IMR-90 (cell line): ENCODE measurements around the gene MYO1C. TPM values are rescaled to one million over a fixed set of nuclear protein-coding genes. Genes with fewer than 3 reads are reported as not detected.
"Not testable (repeated sequence)": the region's sequence is repeated elsewhere in the genome, so short reads cannot be mapped to it uniquely, and the experiment has no call there.

Source experiments
- ATAC-seq: fragments of 200-7000 bp; cut with Tn5 transposase; 2 replicates; pipeline ENCODE4 v1.9.1; 2020; ENCODE audit warnings: low read depth, mild to moderate bottlenecking, moderate library complexity
- BruUV-seq: library from RNA; stranded (reverse); fragments of 400-500 nt; replicated peaks from 2 replicates; lab custom pipeline; 2021; lab: Mats Ljungman, UMichigan
- CTCF ChIA-PET: fragments of 300-600 bp; formaldehyde crosslinking; extraction: SDS; loops from one replicate; lab custom pipeline; 2021; ENCODE audit warnings: antibody characterized with exemption; lab: Yijun Ruan, JAX
- POLR2A ChIA-PET: fragments of 300-600 bp; sonication (Branson Sonifier 250); formaldehyde crosslinking; loops from one replicate; lab custom pipeline; 2022; ENCODE audit warnings: antibody characterized with exemption; ENCODE audit not compliant: unreplicated experiment; lab: Charles Lee
- DNase-seq: peaks from one replicate; pipeline ENCODE4 v3.0.0; 2013
- H2AFZ ChIP-seq: replicated peaks from 2 replicates; pipeline ENCODE3; 2013; ENCODE audit warnings: low read length, mild to moderate bottlenecking; ENCODE audit not compliant: poor library complexity
- H2AK5ac ChIP-seq: 2 replicates; pipeline ENCODE4 v1.6.1; 2013; ENCODE audit warnings: low read depth, low read length, inconsistent platforms
- H2AK9ac ChIP-seq: replicated peaks from 2 replicates; pipeline ENCODE3; 2013; ENCODE audit warnings: mild to moderate bottlenecking, low read depth, low read length, moderate library complexity; ENCODE audit not compliant: poor library complexity
- H2BK120ac ChIP-seq: 2 replicates; pipeline ENCODE4 v1.6.1; 2013; ENCODE audit warnings: low read depth, low read length, inconsistent platforms
- H2BK15ac ChIP-seq: 3 replicates; pipeline ENCODE4 v1.6.1; 2013; ENCODE audit warnings: low read depth, low read length, inconsistent platforms
- H2BK20ac ChIP-seq: 2 replicates; pipeline ENCODE4 v1.6.1; 2013; ENCODE audit warnings: low read depth, mild to moderate bottlenecking, inconsistent platforms, low read length, moderate library complexity
- H2BK5ac ChIP-seq: 2 replicates; pipeline ENCODE4 v1.6.1; 2013; ENCODE audit warnings: mild to moderate bottlenecking, low read depth, low read length, inconsistent platforms; ENCODE audit not compliant: poor library complexity, severe bottlenecking
- H3K14ac ChIP-seq: replicated peaks from 2 replicates; pipeline ENCODE4 v1.6.1; 2013; ENCODE audit warnings: low read depth, low read length, inconsistent platforms
- H3K18ac ChIP-seq: 2 replicates; pipeline ENCODE4 v1.6.1; 2013; ENCODE audit warnings: low read depth, low read length, control low read depth
- H3K23ac ChIP-seq: 2 replicates; pipeline ENCODE4 v1.6.1; 2013; ENCODE audit warnings: low read depth, low read length, inconsistent platforms
- H3K27ac ChIP-seq: 2 replicates; pipeline ENCODE4 v1.5.1; 2013; ENCODE audit warnings: mild to moderate bottlenecking, control low read depth, low read length; ENCODE audit not compliant: insufficient read depth
- H3K27me3 ChIP-seq: 2 replicates; pipeline ENCODE4 v1.6.1; 2013; ENCODE audit warnings: low read length; ENCODE audit not compliant: control insufficient read depth, insufficient read depth
- H3K36me3 ChIP-seq: 2 replicates; pipeline ENCODE4 v1.6.1; 2013; ENCODE audit warnings: low read length, mixed read lengths; ENCODE audit not compliant: control insufficient read depth, insufficient read depth
- H3K4ac ChIP-seq: 2 replicates; pipeline ENCODE4 v1.6.1; 2013; ENCODE audit warnings: low read depth, low read length, inconsistent platforms
- H3K4me1 ChIP-seq: 2 replicates; pipeline ENCODE4 v1.6.1; 2013; ENCODE audit warnings: low read length, mixed read lengths; ENCODE audit not compliant: control insufficient read depth, insufficient read depth
- H3K4me2 ChIP-seq: 2 replicates; pipeline ENCODE4 v1.6.1; 2013; ENCODE audit warnings: low read depth, mild to moderate bottlenecking, control low read depth, low read length, moderate library complexity
- H3K4me3 ChIP-seq: 2 replicates; pipeline ENCODE4 v1.5.1; 2013; ENCODE audit warnings: low read depth, mild to moderate bottlenecking, control low read depth, low read length, moderate library complexity; ENCODE audit not compliant: insufficient read depth
- H3K56ac ChIP-seq: 2 replicates; pipeline ENCODE4 v1.6.1; 2013; ENCODE audit warnings: low read length, inconsistent platforms; ENCODE audit not compliant: insufficient read depth; ENCODE audit errors: extremely low read depth
- H3K79me1 ChIP-seq, 2 experiments: 2 replicates each; pipeline ENCODE4 v1.6.1; 2013; ENCODE audit warnings: low read length in 2 of 2, inconsistent platforms in 1 of 2, low read depth in 1 of 2
- H3K9ac ChIP-seq: 2 replicates; pipeline ENCODE4 v1.6.1; 2013; ENCODE audit warnings: low read depth, low read length, control low read depth
- H3K9me1 ChIP-seq: 2 replicates; pipeline ENCODE4 v1.6.1; 2013; ENCODE audit warnings: low read length, inconsistent platforms; ENCODE audit not compliant: insufficient read depth
- H3K9me3 ChIP-seq: 2 replicates; pipeline ENCODE4 v1.6.1; 2013; ENCODE audit warnings: low read length; ENCODE audit not compliant: control insufficient read depth, insufficient read depth
- H4K20me1 ChIP-seq: 2 replicates; pipeline ENCODE4 v1.6.1; 2013; ENCODE audit warnings: low read length, inconsistent platforms; ENCODE audit not compliant: insufficient read depth
- H4K5ac ChIP-seq: 2 replicates; pipeline ENCODE4 v1.6.1; 2013; ENCODE audit warnings: mild to moderate bottlenecking, low read depth, low read length, control low read depth
- H4K8ac ChIP-seq, 2 experiments: 2 replicates each; pipeline ENCODE4 v1.6.1; 2013; ENCODE audit warnings: low read depth in 2 of 2, low read length in 2 of 2, control low read depth in 1 of 2, inconsistent platforms in 1 of 2
- H4K91ac ChIP-seq: 2 replicates; pipeline ENCODE4 v1.6.1; 2013; ENCODE audit warnings: low read depth, low read length, inconsistent platforms; ENCODE audit not compliant: insufficient read depth
- CHD1 ChIP-seq: IDR thresholded peaks from 2 replicates; pipeline ENCODE4 v1.6.1; 2012; ENCODE audit warnings: low read depth, low read length, improper control_type of control experiment
- MAZ ChIP-seq: IDR thresholded peaks from 2 replicates; pipeline ENCODE4 v1.6.1; 2012; ENCODE audit warnings: low read depth, mild to moderate bottlenecking, low read length, improper control_type of control experiment, moderate library complexity, borderline replicate concordance
- NFE2L2 ChIP-seq: fragments of 150-350 bp; IDR thresholded peaks from 2 replicates; pipeline ENCODE4 v1.6.1; 2016; ENCODE audit warnings: low read depth, mild to moderate bottlenecking, low read length
- POLR2A ChIP-seq: IDR thresholded peaks from 2 replicates; pipeline ENCODE4 v1.6.1; 2012; ENCODE audit warnings: mild to moderate bottlenecking, low read depth, low read length
- RAD21 ChIP-seq: IDR thresholded peaks from 2 replicates; pipeline ENCODE4 v1.6.1; 2012; ENCODE audit warnings: low read length, improper control_type of control experiment
- SMC3 ChIP-seq: fragments of 150-350 bp; IDR thresholded peaks from 2 replicates; pipeline ENCODE4 v1.6.1; 2016; ENCODE audit warnings: low read depth, mild to moderate bottlenecking, antibody characterized with exemption, low read length, moderate library complexity
- WGBS, 2 experiments: methylation state at CpG; one replicate each; pipeline versions ENCODE4 v1.1.5 to v1.1.7; 2013; ENCODE audit warnings: missing lambda C conversion rate in 2 of 2; ENCODE audit not compliant: insufficient read length in 1 of 2; ENCODE audit errors: extremely low coverage in 2 of 2; 5-methylcytosine and 5-hydroxymethylcytosine counted together
- dilution Hi-C: fragments of 300-500 bp; cut with HindIII; formaldehyde crosslinking; loops from one replicate; pipeline ENCODE4 v1.14.3; 2018; ENCODE audit warnings: low sequenced_read_pairs; ENCODE audit not compliant: unreplicated experiment
- in situ Hi-C: fragments of 300-500 bp; cut with MboI; formaldehyde crosslinking; loops from 3 replicates; pipeline ENCODE4 v1.14.3; 2019; ENCODE audit warnings: low sequenced_read_pairs, inconsistent platforms, mixed read lengths
- intact Hi-C: fragments of 100-400 bp; cut with micrococcal nuclease; formaldehyde crosslinking; loops from 2 replicates; pipeline ENCODE4 v1.10.0; 2022
- polyA plus RNA-seq, 3 experiments: library from polyadenylated mRNA; depleted of rRNA; stranded (reverse); fragments of >200 nt; gene quantifications; 2 replicates each; pipeline ENCODE4 v1.2.3, GENCODE V29; 2012; ENCODE audit warnings: low replicate concordance in 1 of 3
- total RNA-seq: library from RNA; depleted of rRNA; stranded (reverse); fragments of >200 nt; gene quantifications from 2 replicates; pipeline ENCODE4 v1.2.3, GENCODE V29; 2012
- TF ChIP-seq, protein P1 (sequence below): fragments of 150-350 bp; IDR thresholded peaks from 2 replicates; pipeline ENCODE4 v1.6.1; 2017; ENCODE audit warnings: mild to moderate bottlenecking, antibody characterized with exemption, low read length, low read depth
- TF ChIP-seq, protein P2 (sequence below): fragments of 150-350 bp; IDR thresholded peaks from 2 replicates; pipeline ENCODE4 v1.6.1; 2016; ENCODE audit warnings: low read depth, mild to moderate bottlenecking, low read length, moderate library complexity, borderline replicate concordance

Gene MYO1C
- total and polyA plus RNA-seq, 2 of the 4 experiments (the other 2 are of a cell fraction), result 162 to 196 TPM

DNA sequence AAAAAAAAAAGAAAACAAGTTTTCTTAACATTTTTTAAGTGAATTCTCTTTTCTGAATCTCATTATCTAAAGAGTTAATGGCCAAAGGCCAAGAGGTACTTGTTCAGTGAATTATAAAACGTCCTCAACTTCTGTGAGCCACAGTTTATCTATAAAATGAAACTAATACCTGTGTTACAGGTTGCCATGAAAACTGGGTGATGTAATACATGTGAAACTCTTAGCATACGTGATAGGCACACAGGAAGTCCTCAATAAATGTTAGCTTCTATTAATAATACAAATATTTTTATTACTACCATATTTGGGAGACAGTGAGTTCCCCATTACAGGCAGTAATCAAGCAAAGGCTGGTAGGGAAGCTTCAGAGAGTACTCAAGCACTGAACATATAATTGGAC, 37.4 kb upstream of the MYO1C start:
- no peak overlapping the region for H3K14ac ChIP-seq
- no peak overlapping the region for H4K8ac ChIP-seq
- H3K9me3 ChIP-seq, result no peaks in the 10 kb centered on the region
- ChIA-PET CTCF (no interaction called here), POLR2A (no interaction called here)
- H4K5ac ChIP-seq, result no peak overlapping the region
- H3K9ac ChIP-seq, result no peak overlapping the region
- no TSS peak for BruUV-seq
- dilution Hi-C loops (no loop called here), in situ Hi-C loops (no loop called here), intact Hi-C loops (no loop called here)
- H3K4ac ChIP-seq, result no peak overlapping the region
- DNase-seq (no peak), ATAC-seq (no peak)
- H4K20me1 ChIP-seq, result no peaks in the 10 kb centered on the region; the same call in none of the 2 replicates
- no peaks in the 10 kb centered on the region for H3K9me1 ChIP-seq
- no peak overlapping the region for H4K91ac ChIP-seq
- no peaks in the 10 kb centered on the region for H3K4me1 ChIP-seq
- TF ChIP-seq RAD21 (no peak), MAZ (no peak), POLR2A (no peak), SMC3 (no peak), CHD1 (no peak), NFE2L2 (no peak)
- TF ChIP-seq, protein P1, sequence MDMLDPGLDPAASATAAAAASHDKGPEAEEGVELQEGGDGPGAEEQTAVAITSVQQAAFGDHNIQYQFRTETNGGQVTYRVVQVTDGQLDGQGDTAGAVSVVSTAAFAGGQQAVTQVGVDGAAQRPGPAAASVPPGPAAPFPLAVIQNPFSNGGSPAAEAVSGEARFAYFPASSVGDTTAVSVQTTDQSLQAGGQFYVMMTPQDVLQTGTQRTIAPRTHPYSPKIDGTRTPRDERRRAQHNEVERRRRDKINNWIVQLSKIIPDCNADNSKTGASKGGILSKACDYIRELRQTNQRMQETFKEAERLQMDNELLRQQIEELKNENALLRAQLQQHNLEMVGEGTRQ, result no peak
- TF ChIP-seq, protein P2, sequence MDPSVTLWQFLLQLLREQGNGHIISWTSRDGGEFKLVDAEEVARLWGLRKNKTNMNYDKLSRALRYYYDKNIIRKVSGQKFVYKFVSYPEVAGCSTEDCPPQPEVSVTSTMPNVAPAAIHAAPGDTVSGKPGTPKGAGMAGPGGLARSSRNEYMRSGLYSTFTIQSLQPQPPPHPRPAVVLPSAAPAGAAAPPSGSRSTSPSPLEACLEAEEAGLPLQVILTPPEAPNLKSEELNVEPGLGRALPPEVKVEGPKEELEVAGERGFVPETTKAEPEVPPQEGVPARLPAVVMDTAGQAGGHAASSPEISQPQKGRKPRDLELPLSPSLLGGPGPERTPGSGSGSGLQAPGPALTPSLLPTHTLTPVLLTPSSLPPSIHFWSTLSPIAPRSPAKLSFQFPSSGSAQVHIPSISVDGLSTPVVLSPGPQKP, result no peak
- no peak overlapping the region for H3K56ac ChIP-seq
- peaks cover 50% of the 10 kb centered on the region for H3K36me3 ChIP-seq
- WGBS, 2 experiments, result no CpG with 5 or more reads among the region's 2 CpGs
- H2AK5ac ChIP-seq, result no peak overlapping the region
- no peak overlapping the region for H2BK120ac ChIP-seq
- no peak overlapping the region for H2AFZ ChIP-seq
- no peak overlapping the region for H3K4me2 ChIP-seq
- no peak overlapping the region for H3K4me3 ChIP-seq
- no peak overlapping the region for H2BK20ac ChIP-seq
- no peaks in the 10 kb centered on the region for H3K27me3 ChIP-seq
- H3K23ac ChIP-seq, result no peak overlapping the region
- peaks cover 3% of the 10 kb centered on the region in 2 experiments; a peak in 3 of 4 replicates for H3K79me1 ChIP-seq
- no peak overlapping the region for H3K18ac ChIP-seq
- no peak overlapping the region for H2AK9ac ChIP-seq
- no peak overlapping the region for H3K27ac ChIP-seq
- H2BK15ac ChIP-seq, result no peak overlapping the region
- no peak overlapping the region for H2BK5ac ChIP-seq

DNA sequence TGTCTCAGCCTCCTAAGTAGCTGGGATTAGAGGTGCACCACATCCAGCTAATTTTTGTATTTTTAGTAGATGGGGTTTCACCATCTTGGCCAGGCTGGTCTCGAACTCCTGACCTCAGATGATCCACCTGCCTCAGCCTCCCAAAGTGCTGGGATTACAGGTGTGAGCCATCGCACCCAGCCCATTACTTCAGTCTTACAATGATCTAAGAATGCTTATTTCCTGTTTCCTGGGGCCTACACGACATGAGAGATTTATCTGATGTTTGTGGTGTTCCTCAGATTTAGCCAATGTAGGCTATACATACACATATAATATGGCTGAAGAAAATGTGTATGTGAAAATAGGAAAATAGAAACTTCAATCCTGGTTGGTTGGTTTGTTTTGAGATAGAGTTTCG, 34.4 kb upstream of the MYO1C start:
- CTCF ChIA-PET, result not testable (repeated sequence)

More for the DNA sequence above, 34.4 kb upstream of the MYO1C start:
- H3K4me1 ChIP-seq, DNase-seq, H3K9ac ChIP-seq, H3K23ac ChIP-seq, H4K20me1 ChIP-seq, H4K5ac ChIP-seq, H3K79me1 ChIP-seq, H2BK5ac ChIP-seq, H3K9me1 ChIP-seq, dilution Hi-C loops, H3K27me3 ChIP-seq, H3K4me2 ChIP-seq, H2BK15ac ChIP-seq, H3K4ac ChIP-seq, H4K8ac ChIP-seq, H3K18ac ChIP-seq, H3K27ac ChIP-seq, H2AK9ac ChIP-seq, POLR2A ChIA-PET, H2AFZ ChIP-seq, in situ Hi-C loops, H3K4me3 ChIP-seq, H3K14ac ChIP-seq, H2AK5ac ChIP-seq, H4K91ac ChIP-seq, ATAC-seq, intact Hi-C loops, H2BK20ac ChIP-seq, H2BK120ac ChIP-seq, H3K56ac ChIP-seq, BruUV-seq, H3K9me3 ChIP-seq: not testable (repeated sequence)
- WGBS, 2 experiments, result no CpG with 5 or more reads among the region's 4 CpGs
- H3K36me3 ChIP-seq, result peaks cover 29% of the 10 kb centered on the region
